GM10266 (cell line): ENCODE measurements around the gene GRB2.

Experiments used
- DNase-seq: peaks from one replicate; pipeline ENCODE4 v3.0.0; 2012; ENCODE audit errors: extremely low spot score
- TF ChIP-seq, protein P1 (sequence below): IDR thresholded peaks from 2 replicates; pipeline ENCODE4 v1.5.1; 2012; ENCODE audit warnings: mild to moderate bottlenecking, low read depth; ENCODE audit not compliant: control insufficient read depth, insufficient read depth; ENCODE audit errors: missing control alignments

GRB2 gene

GRCh38 chr17:75326226-75326848, 79.1 kb downstream of the GRB2 start:
- TF ChIP-seq, protein P1, sequence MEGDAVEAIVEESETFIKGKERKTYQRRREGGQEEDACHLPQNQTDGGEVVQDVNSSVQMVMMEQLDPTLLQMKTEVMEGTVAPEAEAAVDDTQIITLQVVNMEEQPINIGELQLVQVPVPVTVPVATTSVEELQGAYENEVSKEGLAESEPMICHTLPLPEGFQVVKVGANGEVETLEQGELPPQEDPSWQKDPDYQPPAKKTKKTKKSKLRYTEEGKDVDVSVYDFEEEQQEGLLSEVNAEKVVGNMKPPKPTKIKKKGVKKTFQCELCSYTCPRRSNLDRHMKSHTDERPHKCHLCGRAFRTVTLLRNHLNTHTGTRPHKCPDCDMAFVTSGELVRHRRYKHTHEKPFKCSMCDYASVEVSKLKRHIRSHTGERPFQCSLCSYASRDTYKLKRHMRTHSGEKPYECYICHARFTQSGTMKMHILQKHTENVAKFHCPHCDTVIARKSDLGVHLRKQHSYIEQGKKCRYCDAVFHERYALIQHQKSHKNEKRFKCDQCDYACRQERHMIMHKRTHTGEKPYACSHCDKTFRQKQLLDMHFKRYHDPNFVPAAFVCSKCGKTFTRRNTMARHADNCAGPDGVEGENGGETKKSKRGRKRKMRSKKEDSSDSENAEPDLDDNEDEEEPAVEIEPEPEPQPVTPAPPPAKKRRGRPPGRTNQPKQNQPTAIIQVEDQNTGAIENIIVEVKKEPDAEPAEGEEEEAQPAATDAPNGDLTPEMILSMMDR = no peak
- DNase-seq = no peak

GRCh38 chr17:75325827-75326225, 79.7 kb downstream of the GRB2 start:
- DNase-seq = no peak
- TF ChIP-seq, protein P1 = no peak

GRCh38 chr17:75325348-75325747, 80.1 kb downstream of the GRB2 start:
- no peak for DNase-seq
- TF ChIP-seq, protein P1 = no peak

DNA sequence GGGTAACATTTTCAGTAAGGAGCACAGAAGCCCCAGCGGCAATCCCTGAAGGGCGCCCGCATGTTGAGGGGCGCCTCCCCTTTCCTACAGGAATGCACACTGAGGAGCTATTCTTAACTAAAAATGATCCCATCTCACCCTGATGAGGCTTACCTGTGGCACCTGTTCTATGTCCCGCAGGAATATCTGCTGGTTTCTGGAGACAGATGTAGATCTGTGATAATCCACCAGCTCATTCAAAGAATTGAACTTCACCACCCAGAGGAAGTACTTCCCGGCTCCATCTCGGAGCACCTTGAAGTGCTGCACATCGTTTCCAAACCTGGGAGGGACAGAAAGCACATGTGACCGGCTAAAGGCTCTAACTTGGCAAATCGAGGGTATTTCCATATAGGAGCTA, 84.0 kb downstream of the GRB2 start:
- TF ChIP-seq, protein P1 = no peak
- DNase-seq = no peak

- TF ChIP-seq, protein P1 = no peak
Observed at GRCh38 chr17:75319904-75320691, 85.4 kb downstream of the GRB2 start.

DNA sequence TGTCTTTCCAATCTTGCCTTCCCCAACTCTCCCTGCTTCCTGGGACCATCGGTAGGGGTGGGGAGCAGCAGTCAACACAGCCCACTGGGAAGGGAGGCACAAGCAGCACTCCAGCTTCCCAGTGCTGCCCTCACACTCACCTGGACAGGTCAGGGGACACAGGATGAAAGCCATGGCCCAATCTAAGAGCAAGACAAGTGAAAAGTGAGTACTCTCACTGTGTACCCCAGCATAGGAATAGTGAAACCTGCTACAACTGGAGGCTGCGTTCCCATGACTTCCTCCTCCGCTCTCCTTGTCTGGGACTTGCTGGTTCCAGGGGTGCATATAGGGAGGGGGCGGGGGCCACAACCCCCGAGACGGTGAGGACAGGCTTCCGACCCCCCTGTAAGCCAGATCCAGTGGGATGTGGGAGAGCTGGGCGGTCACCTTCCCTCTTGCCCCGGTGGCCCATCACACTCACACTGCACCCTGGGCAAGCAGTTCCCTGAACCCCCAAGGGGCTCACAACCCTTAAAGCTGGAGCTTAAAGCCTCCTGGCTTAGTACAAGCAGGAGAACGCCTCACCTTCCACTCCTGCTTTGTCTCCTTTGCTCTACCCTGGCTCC, 86.8 kb downstream of the GRB2 start:
- DNase-seq = no peak
- TF ChIP-seq, protein P1 = no peak

More at GRCh38 chr17:75319904-75320691, 85.4 kb downstream of the GRB2 start:
- peak; percentile 57 for DNase-seq

GRCh38 chr17:75318211-75318610, 87.3 kb downstream of the GRB2 start:
- DNase-seq = no peak
- TF ChIP-seq, protein P1 = no peak
